CD4-positive, CD25-positive, alpha-beta regulatory T cell (primary cell): Measurements from ENCODE around the gene PHPT1. TPM values are rescaled to one million over a fixed set of nuclear protein-coding genes. Genes with fewer than 3 reads are reported as not detected.
"Not testable (repeated sequence)": the region's sequence is repeated elsewhere in the genome, so short reads cannot be mapped to it uniquely, and the experiment has no call there.

Source experiments
- ATAC-seq, 2 donors: fragments of 150-1000 bp; cut with Tn5 transposase; one replicate each; pipeline ENCODE4 v1.10.0; 2021; ENCODE audit warnings: low read depth in 2 of 2, moderate number of reproducible peaks in 2 of 2, moderate library complexity in 1 of 2
- DNase-seq, 3 donors: peaks; one replicate each; pipeline versions ENCODE4 v3.0.0 to v3.0.0-alpha.2; 2012 to 2022; ENCODE audit warnings: mixed read lengths in 1 of 3
- H3K27ac ChIP-seq: one replicate; pipeline ENCODE4 v1.7.0; 2013; ENCODE audit warnings: mild to moderate bottlenecking, low read length; ENCODE audit not compliant: insufficient read depth, poor library complexity, severe bottlenecking
- H3K27me3 ChIP-seq: one replicate; pipeline ENCODE4 v1.7.0; 2013; ENCODE audit warnings: low read length; ENCODE audit not compliant: control insufficient read depth, insufficient read depth
- H3K36me3 ChIP-seq: one replicate; pipeline ENCODE4 v1.7.0; 2013; ENCODE audit warnings: mild to moderate bottlenecking, low read length, moderate library complexity; ENCODE audit not compliant: control insufficient read depth, insufficient read depth
- H3K4me1 ChIP-seq: 2 replicates; pipeline ENCODE4 v1.7.0; 2013; ENCODE audit warnings: mild to moderate bottlenecking, low read length; ENCODE audit not compliant: insufficient read depth, control insufficient read depth, poor library complexity, severe bottlenecking
- H3K4me3 ChIP-seq: one replicate; pipeline ENCODE4 v1.7.0; 2013; ENCODE audit warnings: low read depth, mild to moderate bottlenecking, low read length, moderate library complexity
- H3K9me3 ChIP-seq, 2 experiments: 1 replicate in 1 of 2; 2 replicates in 1 of 2; pipeline ENCODE4 v1.7.0; 2013; ENCODE audit warnings: low read length in 2 of 2, mild to moderate bottlenecking in 1 of 2, moderate library complexity in 1 of 2; ENCODE audit not compliant: control insufficient read depth in 2 of 2
- H3K27ac Mint-ChIP-seq, 3 donors: one replicate each; pipeline ENCODE4 v1.8.0; 2020 to 2022; ENCODE audit warnings: mild to moderate bottlenecking in 3 of 3, mixed read lengths in 3 of 3, moderate library complexity in 2 of 3
- H3K27me3 Mint-ChIP-seq: one replicate; pipeline ENCODE4 v1.8.0; 2022; ENCODE audit warnings: mild to moderate bottlenecking, mixed read lengths
- H3K36me3 Mint-ChIP-seq: one replicate; pipeline ENCODE4 v1.8.0; 2020; ENCODE audit warnings: mixed read lengths
- H3K4me1 Mint-ChIP-seq, 4 donors: one replicate each; pipeline ENCODE4 v1.8.0; 2020 to 2022; ENCODE audit warnings: mixed read lengths in 4 of 4, mild to moderate bottlenecking in 1 of 4
- H3K4me3 Mint-ChIP-seq, 4 donors: one replicate each; pipeline ENCODE4 v1.8.0; 2020 to 2022; ENCODE audit warnings: mild to moderate bottlenecking in 4 of 4, mixed read lengths in 4 of 4, moderate library complexity in 3 of 4
- H3K9me3 Mint-ChIP-seq, 7 donors: one replicate each; pipeline ENCODE4 v1.8.0; 2020 to 2022; ENCODE audit warnings: mixed read lengths in 7 of 7, mild to moderate bottlenecking in 3 of 7, moderate library complexity in 2 of 7
- polyA plus RNA-seq, 4 donors: library from polyadenylated mRNA; unstranded; fragments of 300-500 nt; fragmentation: Illumina TruSeq; gene quantifications; one replicate each; pipeline ENCODE4 v1.2.3, GENCODE V29; 2021
- total RNA-seq: library from RNA; stranded (reverse); gene quantifications from one replicate; pipeline ENCODE4 v1.2.3, GENCODE V29; 2022

Gene PHPT1
- total and polyA plus RNA-seq, 5 donors from 2014 or later, result 33.7 to 95.8 (median 80.1) TPM

DNA sequence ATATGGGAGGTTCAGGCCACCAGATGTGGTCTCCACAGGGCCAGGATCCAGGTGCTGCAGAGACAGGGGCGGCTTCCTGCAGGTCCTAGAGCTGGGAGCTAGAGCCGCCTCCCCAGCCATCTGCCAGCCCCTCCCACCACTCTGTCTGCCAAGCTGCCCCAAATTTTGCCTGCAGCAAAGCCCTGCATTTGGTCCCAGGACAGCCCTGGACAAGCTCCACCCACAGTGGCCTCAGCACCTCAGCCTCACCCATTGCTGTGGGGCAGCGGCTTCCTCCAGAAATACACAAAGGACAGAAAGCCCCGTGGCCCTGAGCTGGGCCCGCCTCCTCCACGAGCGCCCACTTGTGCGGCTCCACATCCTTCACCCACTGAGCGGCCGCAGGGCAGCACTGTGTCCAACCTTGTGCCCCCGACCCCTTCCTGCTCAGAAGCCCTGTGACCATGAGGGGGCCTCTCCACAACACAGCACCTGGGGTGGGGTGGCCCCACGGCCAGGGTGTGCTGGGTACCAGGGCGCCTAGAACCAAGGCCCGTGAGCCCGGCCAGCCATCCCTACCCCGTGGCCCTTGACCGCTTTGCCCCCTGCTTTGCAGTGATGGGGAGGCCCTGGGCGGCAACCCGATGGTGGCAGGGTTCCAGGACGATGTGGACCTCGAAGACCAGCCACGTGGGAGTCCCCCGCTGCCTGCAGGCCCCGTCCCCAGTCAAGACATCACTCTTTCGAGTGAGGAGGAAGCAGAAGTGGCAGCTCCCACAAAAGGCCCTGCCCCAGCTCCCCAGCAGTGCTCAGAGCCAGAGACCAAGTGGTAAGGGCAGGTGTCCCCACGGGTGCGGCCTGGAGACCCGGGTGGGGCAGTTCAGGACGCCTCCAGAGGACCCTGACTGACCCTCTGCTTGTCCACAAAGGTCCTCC is 10.6 kb upstream of the PHPT1 start:
- ATAC-seq (no peak), DNase-seq (no peak)
- Histone ChIP-seq H3K27ac (no peak overlapping the region), H3K27me3 (no peaks in the 10 kb centered on the region), H3K4me3 (no peak overlapping the region), H3K4me1 (peaks cover 13% of the 10 kb centered on the region), H3K9me3 (no peaks in the 10 kb centered on the region), H3K36me3 (no peaks in the 10 kb centered on the region)
- Mint-ChIP-seq H3K4me1 (peaks cover 0 to 9% (median 1%) of the 10 kb centered on the region in 4 donors), H3K27me3 (peaks cover 10% of the 10 kb centered on the region), H3K4me3 (peak overlapping the region in 1 of 4 donors; percentile 26), H3K9me3 (peaks cover 0 to 2% (median 0%) of the 10 kb centered on the region in 7 donors), H3K27ac (no peak overlapping the region), H3K36me3 (peaks cover 8% of the 10 kb centered on the region)

DNA sequence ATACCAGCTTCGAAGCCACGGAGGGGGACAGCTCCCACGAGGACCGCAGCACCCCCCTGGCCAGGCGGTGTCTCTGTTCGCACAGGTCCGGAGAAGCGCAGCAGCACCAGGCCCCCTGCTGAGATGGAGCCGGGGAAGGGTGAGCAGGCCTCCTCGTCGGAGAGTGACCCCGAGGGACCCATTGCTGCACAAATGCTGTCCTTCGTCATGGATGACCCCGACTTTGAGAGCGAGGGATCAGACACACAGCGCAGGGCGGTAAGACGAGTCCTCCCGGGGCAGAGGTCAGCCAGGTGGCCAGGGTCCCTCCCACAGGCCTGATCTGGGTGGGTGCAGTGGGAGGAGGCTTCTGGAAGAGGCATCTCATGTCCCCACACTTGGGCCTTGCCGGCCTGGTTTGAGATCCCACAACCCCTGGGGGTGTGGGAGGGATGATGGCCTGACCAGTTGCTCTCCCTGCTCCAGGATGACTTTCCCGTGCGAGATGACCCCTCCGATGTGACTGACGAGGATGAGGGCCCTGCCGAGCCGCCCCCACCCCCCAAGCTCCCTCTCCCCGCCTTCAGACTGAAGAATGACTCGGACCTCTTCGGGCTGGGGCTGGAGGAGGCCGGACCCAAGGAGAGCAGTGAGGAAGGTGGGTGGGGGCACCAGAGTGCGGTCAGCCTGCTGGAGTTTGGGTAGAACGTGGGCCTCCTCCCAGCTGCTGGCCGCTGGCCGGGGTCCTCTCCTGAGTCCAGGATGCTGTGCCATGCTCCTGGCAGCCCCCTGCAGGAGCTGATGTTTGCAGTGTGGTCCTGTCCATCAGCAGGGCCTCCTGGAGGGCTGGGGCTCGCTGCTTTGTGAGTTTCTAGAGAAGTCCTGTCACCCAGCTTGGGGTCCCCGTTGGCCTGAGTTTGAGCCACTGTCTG is 9.7 kb upstream of the PHPT1 start:
- Mint-ChIP-seq H3K9me3 (peaks cover 0 to 2% (median 0%) of the 10 kb centered on the region in 7 donors), H3K4me3 (peak overlapping the region in 2 of 4 donors; percentile 26 to 74), H3K36me3 (peaks cover 4% of the 10 kb centered on the region), H3K4me1 (peaks cover 0 to 11% (median 2%) of the 10 kb centered on the region in 4 donors), H3K27me3 (peaks cover 12% of the 10 kb centered on the region), H3K27ac (peak overlapping the region in 1 of 3 donors; percentile 79)
- DNase-seq (no peak), ATAC-seq (no peak)
- Histone ChIP-seq H3K36me3 (no peaks in the 10 kb centered on the region), H3K4me1 (peaks cover 20% of the 10 kb centered on the region), H3K27ac (no peak overlapping the region), H3K4me3 (no peak overlapping the region), H3K27me3 (no peaks in the 10 kb centered on the region), H3K9me3 (no peaks in the 10 kb centered on the region)

DNA sequence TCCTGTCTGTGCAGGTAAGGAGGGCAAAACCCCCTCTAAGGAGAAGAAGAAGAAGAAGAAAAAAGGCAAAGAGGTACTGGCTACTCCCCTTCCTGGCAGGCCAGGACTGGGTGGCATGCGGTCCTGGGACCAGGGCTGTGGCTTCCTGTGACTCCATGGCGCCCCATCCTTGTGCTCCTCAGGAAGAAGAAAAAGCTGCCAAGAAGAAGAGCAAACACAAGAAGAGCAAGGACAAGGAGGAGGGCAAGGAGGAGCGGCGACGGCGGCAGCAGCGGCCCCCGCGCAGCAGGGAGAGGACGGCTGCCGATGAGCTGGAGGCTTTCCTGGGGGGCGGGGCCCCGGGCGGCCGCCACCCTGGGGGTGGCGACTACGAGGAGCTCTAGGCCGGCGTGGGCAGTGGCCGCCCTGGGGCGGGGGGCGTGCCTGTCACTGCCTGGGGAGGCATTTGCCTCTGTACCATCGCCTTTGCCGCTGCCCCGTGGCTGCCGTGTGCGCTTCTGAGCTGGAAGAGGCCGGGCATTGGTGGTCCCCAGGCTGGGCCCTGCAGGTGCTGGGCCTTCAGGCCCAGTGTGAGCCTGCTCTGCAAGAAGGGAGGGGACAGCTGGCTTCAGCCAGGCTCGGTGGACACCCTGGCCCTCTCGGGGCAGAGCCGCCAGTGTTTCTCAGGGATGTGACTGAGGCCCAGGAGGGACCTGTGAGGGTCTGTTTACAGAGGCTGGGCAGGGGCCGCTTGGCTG is 8.9 kb upstream of the PHPT1 start:
- H3K27ac ChIP-seq, result no peak overlapping the region
- peaks cover 0 to 2% (median 0%) of the 10 kb centered on the region in 7 donors for H3K9me3 Mint-ChIP-seq
- DNase-seq (no peak), ATAC-seq (no peak)
- H3K4me1 Mint-ChIP-seq, result peaks cover 0 to 14% (median 2%) of the 10 kb centered on the region in 4 donors
- H3K36me3 ChIP-seq, result no peaks in the 10 kb centered on the region
- peaks cover 4% of the 10 kb centered on the region for H3K36me3 Mint-ChIP-seq
- no peaks in the 10 kb centered on the region for H3K9me3 ChIP-seq
- peaks cover 15% of the 10 kb centered on the region for H3K27me3 Mint-ChIP-seq
- peaks cover 25% of the 10 kb centered on the region for H3K4me1 ChIP-seq
- peak overlapping the region in 2 of 4 donors; percentile 38 to 74 for H3K4me3 Mint-ChIP-seq
- peak overlapping the region in 1 of 3 donors; percentile 79 for H3K27ac Mint-ChIP-seq
- no peaks in the 10 kb centered on the region for H3K27me3 ChIP-seq
- no peak overlapping the region for H3K4me3 ChIP-seq

DNA sequence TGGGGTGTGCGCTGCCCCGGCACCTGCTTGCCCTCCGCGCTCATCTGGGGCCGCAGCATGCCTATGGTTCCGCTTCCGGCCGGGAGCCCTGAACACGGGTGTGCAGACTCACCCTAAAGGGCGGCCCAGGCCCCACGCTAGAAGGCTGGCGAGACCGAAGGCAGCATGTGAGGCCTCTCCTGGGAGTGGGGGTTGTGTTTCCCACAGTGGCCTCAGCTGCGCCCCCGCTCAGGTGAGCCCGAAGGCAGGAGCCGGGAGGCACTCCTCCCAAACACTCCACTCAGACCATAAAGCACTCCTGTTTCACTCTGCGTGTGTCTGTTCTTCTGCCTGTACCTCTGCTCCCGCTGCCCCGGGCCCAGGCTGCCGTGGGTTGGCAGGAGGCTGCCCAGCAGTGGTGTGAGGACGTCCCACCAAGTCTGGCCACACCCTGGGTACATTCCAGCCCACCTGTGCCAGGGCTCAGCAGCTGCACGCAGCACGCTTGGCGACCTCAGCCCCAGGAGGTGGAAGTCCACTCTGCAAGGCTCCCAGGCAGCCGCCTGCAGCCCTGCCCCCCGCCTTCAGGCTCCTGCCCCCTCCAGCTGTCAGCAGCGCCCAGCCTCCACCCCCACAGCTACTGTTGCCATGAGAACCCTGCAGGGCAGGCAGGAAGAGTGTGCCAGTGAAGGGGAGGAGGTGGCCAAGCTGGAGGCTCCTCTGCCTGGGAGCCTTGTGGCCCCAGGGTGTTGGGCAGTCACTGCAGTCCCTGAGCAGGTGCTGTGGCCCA is 8.1 kb upstream of the PHPT1 start:
- Mint-ChIP-seq H3K27me3 (peaks cover 17% of the 10 kb centered on the region), H3K27ac (no peak overlapping the region), H3K4me3 (no peak overlapping the region), H3K9me3 (peaks cover 0 to 2% (median 0%) of the 10 kb centered on the region in 7 donors), H3K36me3 (peaks cover 4% of the 10 kb centered on the region), H3K4me1 (peaks cover 0 to 14% (median 2%) of the 10 kb centered on the region in 4 donors)
- H3K9me3 ChIP-seq, result no peaks in the 10 kb centered on the region
- no peak for DNase-seq
- peaks cover 33% of the 10 kb centered on the region for H3K4me1 ChIP-seq
- no peak for ATAC-seq
- H3K27ac ChIP-seq, result no peak overlapping the region
- H3K4me3 ChIP-seq, result no peak overlapping the region
- H3K36me3 ChIP-seq, result no peaks in the 10 kb centered on the region
- no peaks in the 10 kb centered on the region for H3K27me3 ChIP-seq

DNA sequence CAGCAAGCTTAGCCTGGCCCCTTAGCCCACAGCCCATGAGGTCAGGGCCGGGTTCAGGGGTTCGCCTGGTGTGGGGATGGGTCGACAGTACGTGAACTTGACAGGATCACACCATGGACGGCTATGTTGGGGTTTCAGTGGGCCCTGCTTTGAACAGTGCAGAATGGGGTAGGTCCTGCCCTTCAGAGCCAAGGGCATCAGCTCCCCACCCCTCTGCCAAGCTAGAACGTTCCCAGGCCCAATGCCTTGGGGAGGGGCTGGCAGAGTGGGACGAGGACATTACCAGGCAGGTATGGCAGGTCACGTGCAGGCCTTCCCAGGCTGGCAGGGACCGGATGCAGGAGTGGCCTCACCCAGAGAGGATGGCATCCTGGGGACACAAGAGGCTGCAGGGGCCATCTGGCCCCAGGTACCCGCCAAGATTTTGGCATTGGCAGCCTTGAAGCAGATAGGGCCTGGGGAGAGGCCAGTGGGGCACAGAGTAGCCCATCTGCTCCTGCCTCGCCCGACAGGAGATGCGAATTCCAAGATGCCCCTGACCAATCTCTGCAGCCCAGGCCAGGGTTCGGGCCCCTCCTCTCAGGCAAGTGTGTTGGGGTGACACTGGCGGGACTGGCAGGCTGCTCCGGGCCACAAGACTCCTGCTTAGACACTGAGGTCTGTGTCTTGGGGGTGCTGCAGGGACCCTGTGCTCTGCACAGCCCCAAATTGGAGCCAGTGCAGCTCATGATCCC is 7.4 kb upstream of the PHPT1 start:
- peaks cover 39% of the 10 kb centered on the region for H3K4me1 ChIP-seq
- H3K4me3 Mint-ChIP-seq, result peak overlapping the region; percentile 79 to 95 (median 84)
- not testable (repeated sequence) for H3K36me3 ChIP-seq, H3K27ac ChIP-seq, H3K27me3 ChIP-seq, DNase-seq, ATAC-seq, H3K36me3 Mint-ChIP-seq, H3K9me3 Mint-ChIP-seq, H3K4me3 ChIP-seq, H3K9me3 ChIP-seq
- peak overlapping the region in 1 of 3 donors; percentile 56 for H3K27ac Mint-ChIP-seq
- peaks cover 21% of the 10 kb centered on the region for H3K27me3 Mint-ChIP-seq
- H3K4me1 Mint-ChIP-seq, result peaks cover 0 to 18% (median 2%) of the 10 kb centered on the region in 4 donors

DNA sequence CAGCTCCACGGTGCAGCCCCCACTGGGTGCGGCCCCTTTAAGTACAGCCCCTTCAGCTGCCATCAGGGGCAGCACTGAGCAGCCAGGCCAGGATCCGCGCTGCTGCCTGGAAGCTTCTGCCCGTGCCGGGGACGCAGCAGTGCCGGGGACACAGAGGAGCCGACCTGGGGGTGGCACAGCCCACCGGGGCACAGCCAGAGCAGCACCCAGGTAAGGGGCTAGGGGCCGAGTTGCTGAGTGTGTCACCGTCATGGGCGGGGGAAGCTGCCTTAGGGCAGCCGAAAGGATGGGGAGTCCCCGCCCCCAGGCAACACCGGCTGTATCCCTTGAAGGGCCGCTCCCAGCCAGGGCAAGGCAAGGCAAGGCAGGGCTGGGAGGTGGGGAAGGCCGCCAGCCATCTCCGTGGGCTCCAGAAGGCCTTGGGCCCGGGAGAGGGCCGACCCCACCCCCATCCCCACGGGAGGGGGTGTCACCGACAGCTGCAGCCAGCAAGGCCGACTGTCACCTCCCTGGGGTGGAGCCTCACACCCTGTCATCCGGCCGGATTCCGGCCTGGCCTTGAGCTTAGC is 6.7 kb upstream of the PHPT1 start, which contains the start of gene AJM1:
TSS of gene AJM1 (plus strand) at position 99 of the 569 bp plus-strand sequence. CDS start 1,937 bp downstream, outside the sequence.
- ATAC-seq, result peak; percentile 84 to 85
- peak within 1 kb of the TSS; percentile 19 for H3K4me3 ChIP-seq

More for the DNA sequence above, 6.7 kb upstream of the PHPT1 start, which contains the start of gene AJM1:
- Mint-ChIP-seq H3K27me3 (peaks cover 23% of the 10 kb centered on the region), H3K27ac (peak within 1 kb of the TSS in 1 of 3 donors; percentile 56), H3K4me3 (peak within 1 kb of the TSS; percentile 82 to 95 (median 89)), H3K4me1 (peaks cover 0 to 22% (median 2%) of the 10 kb centered on the region in 4 donors)
- not testable (repeated sequence) for H3K36me3 ChIP-seq, H3K27ac ChIP-seq, H3K27me3 ChIP-seq, H3K9me3 ChIP-seq, H3K36me3 Mint-ChIP-seq, H3K9me3 Mint-ChIP-seq
- peaks cover 45% of the 10 kb centered on the region for H3K4me1 ChIP-seq
- DNase-seq, result peak; percentile 68 to 89 (median 82)
